Measurements from ENCODE around the gene EFCAB8. TPM values are rescaled to one million over a fixed set of nuclear protein-coding genes. Genes with fewer than 3 reads are reported as not detected.

EFCAB8 gene
- total RNA-seq, 1 experiment from 2014 or later: 1.8 TPM

DNA sequence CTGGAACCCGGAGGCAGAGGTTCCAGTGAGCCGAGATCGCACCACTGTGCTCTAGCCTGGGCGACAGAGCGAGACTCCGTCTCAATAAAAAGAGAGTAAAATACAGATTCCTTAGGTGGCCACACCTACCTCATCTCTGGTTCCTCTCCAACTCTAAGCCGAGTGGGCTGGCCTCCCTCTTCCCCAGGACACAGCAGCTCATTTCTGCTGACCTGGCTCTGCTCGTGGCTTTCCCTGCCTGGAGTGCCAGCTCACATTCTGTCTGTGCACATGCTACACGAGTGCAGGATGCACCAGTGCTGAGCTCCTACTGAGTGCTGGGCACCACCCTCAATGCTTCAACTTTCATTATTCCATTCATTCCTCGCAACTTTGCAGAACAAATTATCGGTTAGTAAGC lies 28.8 kb downstream of the EFCAB8 start:
- H3K9me3 Mint-ChIP-seq (ENCODE audit: unreplicated experiment): no peaks in the 10 kb centered on the region
- Histone ChIP-seq H3K9me3 (no peaks in the 10 kb centered on the region), H3K4me1 (no peaks in the 10 kb centered on the region), H3K36me3 (ENCODE audit: control insufficient read depth, insufficient read depth, low read length) (no peaks in the 10 kb centered on the region), H3K4me3 (ENCODE audit: low read depth, low read length) (no peak overlapping the region), H3K27me3 (replicated peaks; ENCODE audit: control insufficient read depth, insufficient read depth, low read length) (no peaks in the 10 kb centered on the region)
- no peaks in the 10 kb centered on the region for H3K27me3 Mint-ChIP-seq (ENCODE audit: insufficient read depth, unreplicated experiment)
- intact Hi-C loops (cut with micrococcal nuclease; ENCODE audit: unreplicated experiment): no loop called here
- no peak overlapping the region for H3K4me3 Mint-ChIP-seq (ENCODE audit: unreplicated experiment)
- TF ChIP-seq, protein P1, sequence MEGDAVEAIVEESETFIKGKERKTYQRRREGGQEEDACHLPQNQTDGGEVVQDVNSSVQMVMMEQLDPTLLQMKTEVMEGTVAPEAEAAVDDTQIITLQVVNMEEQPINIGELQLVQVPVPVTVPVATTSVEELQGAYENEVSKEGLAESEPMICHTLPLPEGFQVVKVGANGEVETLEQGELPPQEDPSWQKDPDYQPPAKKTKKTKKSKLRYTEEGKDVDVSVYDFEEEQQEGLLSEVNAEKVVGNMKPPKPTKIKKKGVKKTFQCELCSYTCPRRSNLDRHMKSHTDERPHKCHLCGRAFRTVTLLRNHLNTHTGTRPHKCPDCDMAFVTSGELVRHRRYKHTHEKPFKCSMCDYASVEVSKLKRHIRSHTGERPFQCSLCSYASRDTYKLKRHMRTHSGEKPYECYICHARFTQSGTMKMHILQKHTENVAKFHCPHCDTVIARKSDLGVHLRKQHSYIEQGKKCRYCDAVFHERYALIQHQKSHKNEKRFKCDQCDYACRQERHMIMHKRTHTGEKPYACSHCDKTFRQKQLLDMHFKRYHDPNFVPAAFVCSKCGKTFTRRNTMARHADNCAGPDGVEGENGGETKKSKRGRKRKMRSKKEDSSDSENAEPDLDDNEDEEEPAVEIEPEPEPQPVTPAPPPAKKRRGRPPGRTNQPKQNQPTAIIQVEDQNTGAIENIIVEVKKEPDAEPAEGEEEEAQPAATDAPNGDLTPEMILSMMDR (IDR thresholded peaks at IDR 0.05; ENCODE audit: insufficient read depth in 1 of 2, low read depth in 1 of 2, low read length in 1 of 2, severe bottlenecking in 1 of 2, unreplicated experiment in 1 of 2): no peak
- no TSS peak for BruUV-seq (replicated peaks)
- H3K27ac Mint-ChIP-seq (ENCODE audit: unreplicated experiment): no peak overlapping the region
- no peak for DNase-seq
- H3K36me3 Mint-ChIP-seq (ENCODE audit: insufficient read depth, unreplicated experiment): no peaks in the 10 kb centered on the region
- H3K4me1 Mint-ChIP-seq (ENCODE audit: low read depth, unreplicated experiment): no peaks in the 10 kb centered on the region
- CTCF ChIA-PET: no interaction called here
- POLR2A ChIA-PET: no interaction called here

DNA sequence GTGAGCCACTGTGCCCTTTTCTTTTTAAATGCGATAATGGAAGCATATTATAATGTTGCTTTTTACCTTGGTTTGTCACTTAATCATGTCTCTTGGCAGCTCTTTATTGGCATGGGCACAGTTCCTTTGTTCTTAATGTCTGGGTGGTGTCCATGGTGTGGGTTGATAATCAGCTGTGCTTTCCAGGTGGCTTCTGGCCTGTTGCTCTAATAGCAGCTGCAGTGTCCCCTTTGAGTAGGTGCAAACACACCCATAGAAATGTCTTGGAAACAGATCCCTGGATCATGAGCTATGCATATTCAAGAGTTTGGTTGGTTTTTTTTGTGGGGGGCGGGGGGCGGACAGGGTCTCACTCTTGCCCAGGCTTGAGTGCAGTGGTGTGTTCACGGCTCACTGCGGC lies 29.9 kb downstream of the EFCAB8 start:
- H3K4me1 Mint-ChIP-seq (ENCODE audit: low read depth, unreplicated experiment): no peaks in the 10 kb centered on the region
- H3K4me1 ChIP-seq: no peaks in the 10 kb centered on the region
- TF ChIP-seq, protein P1 (IDR thresholded peaks at IDR 0.05; ENCODE audit: insufficient read depth in 1 of 2, low read depth in 1 of 2, low read length in 1 of 2, severe bottlenecking in 1 of 2, unreplicated experiment in 1 of 2): no peak
- H3K4me3 ChIP-seq (ENCODE audit: low read depth, low read length): no peak overlapping the region
- ChIA-PET POLR2A (no interaction called here), CTCF (interaction anchor here (0.7 kb wide), 1 partner anchor 18 kb away, joined by 3 read pairs; no protein-coding TSS in a partner anchor)
- BruUV-seq (replicated peaks): no TSS peak
- H3K9me3 Mint-ChIP-seq (ENCODE audit: unreplicated experiment): no peaks in the 10 kb centered on the region
- H3K4me3 Mint-ChIP-seq (ENCODE audit: unreplicated experiment): no peak overlapping the region
- no peaks in the 10 kb centered on the region for H3K36me3 Mint-ChIP-seq (ENCODE audit: insufficient read depth, unreplicated experiment)
- no peaks in the 10 kb centered on the region for H3K27me3 ChIP-seq (replicated peaks; ENCODE audit: control insufficient read depth, insufficient read depth, low read length)
- H3K27ac Mint-ChIP-seq (ENCODE audit: unreplicated experiment): no peak overlapping the region
- H3K27me3 Mint-ChIP-seq (ENCODE audit: insufficient read depth, unreplicated experiment): no peaks in the 10 kb centered on the region
- DNase-seq: no peak
- H3K9me3 ChIP-seq: no peaks in the 10 kb centered on the region
- H3K36me3 ChIP-seq (ENCODE audit: control insufficient read depth, insufficient read depth, low read length): no peaks in the 10 kb centered on the region
- intact Hi-C loops (cut with micrococcal nuclease; ENCODE audit: unreplicated experiment): no loop called here

DNA sequence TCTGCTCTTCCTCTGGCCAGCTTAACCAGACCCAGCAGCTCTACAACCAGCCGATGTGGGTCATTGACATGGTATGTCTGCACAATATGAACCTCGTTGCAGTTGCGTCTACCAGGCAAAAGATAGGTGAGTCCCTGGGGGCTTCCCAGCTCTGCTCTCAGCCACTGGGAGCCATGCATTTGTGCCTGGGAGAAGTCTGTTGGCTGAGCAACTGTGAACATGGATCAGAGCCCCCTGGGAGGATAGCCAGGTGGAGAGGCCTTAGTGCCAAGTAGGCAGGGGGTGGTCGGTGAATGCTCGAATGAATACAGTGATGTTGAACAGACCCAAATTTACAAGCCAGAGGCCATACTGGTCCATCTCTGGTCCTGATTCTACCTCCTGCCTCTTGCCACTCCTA lies 30.6 kb downstream of the EFCAB8 start:
- Mint-ChIP-seq H3K4me1 (ENCODE audit: low read depth, unreplicated experiment) (no peaks in the 10 kb centered on the region), H3K9me3 (ENCODE audit: unreplicated experiment) (no peaks in the 10 kb centered on the region), H3K27me3 (ENCODE audit: insufficient read depth, unreplicated experiment) (no peaks in the 10 kb centered on the region), H3K4me3 (ENCODE audit: unreplicated experiment) (no peak overlapping the region), H3K27ac (ENCODE audit: unreplicated experiment) (no peak overlapping the region), H3K36me3 (ENCODE audit: insufficient read depth, unreplicated experiment) (no peaks in the 10 kb centered on the region)
- Histone ChIP-seq H3K27me3 (replicated peaks; ENCODE audit: control insufficient read depth, insufficient read depth, low read length) (no peaks in the 10 kb centered on the region), H3K9me3 (no peaks in the 10 kb centered on the region), H3K4me1 (no peaks in the 10 kb centered on the region), H3K4me3 (ENCODE audit: low read depth, low read length) (no peak overlapping the region), H3K36me3 (ENCODE audit: control insufficient read depth, insufficient read depth, low read length) (no peaks in the 10 kb centered on the region)
- no TSS peak for BruUV-seq (replicated peaks)
- no peak for DNase-seq
- POLR2A ChIA-PET: no interaction called here
- TF ChIP-seq, protein P1 (IDR thresholded peaks at IDR 0.05; ENCODE audit: insufficient read depth in 1 of 2, low read depth in 1 of 2, low read length in 1 of 2, severe bottlenecking in 1 of 2, unreplicated experiment in 1 of 2): no peak
- intact Hi-C loops (cut with micrococcal nuclease; ENCODE audit: unreplicated experiment): no loop called here
- CTCF ChIA-PET: no interaction called here

Measured in Caco-2 (cell line).